DMS53 (cell line): ENCODE measurements around the gene EOMES.
"Not testable (repeated sequence)": the region's sequence is repeated elsewhere in the genome, so short reads cannot be mapped to it uniquely, and the experiment has no call there.

ENCODE experiments used
- DNase-seq: peaks from one replicate; lab custom pipeline; 2025; lab: John Stamatoyannopoulos, UW

Gene EOMES

DNA sequence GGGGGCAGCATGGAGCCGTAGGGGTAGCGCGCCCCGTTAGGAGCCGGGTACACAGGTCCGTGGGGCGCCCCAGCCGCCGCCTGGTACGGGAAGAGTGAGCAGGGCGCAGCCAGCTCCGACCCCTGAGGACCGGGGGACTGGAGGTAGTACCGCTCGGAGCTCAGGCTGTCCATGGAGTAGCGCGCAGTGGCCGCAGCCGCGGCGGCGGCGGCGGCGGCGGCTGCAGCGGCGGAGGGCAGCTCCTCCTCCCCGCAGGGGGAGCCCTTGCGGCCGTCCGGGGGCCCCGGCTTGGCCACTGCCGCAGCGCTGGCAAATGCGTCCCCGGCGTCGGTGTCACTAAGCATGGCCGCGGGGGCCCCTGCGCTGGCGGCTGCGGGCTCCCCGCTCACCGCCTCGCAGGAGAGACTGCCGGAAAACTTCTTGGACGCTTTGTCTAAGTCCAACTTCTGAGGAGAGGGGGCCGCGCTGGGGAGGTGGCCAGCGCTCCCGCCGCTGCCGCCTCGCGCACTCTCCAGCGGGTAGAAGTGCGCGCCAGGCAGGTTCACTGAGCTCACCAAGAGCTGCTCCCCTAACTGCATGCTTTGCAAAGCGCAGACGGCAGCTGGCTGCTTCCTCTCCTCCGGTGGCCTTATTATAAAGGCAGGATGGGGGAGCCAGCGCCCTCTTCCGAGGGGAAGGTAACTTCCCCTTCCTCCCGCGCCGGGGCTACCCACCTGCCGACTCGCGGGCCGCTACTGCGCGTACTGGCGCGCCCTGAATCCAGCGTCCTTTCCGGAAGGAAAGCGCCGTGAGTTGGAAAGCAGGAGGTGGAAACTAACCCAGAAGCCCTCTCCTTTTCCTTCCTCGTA lies at the start of gene EOMES:
Gene EOMES (minus strand): TSS at position 607 of the 848 bp plus-strand sequence. CDS start 29 bp downstream, at position 578.
- DNase-seq = peak; percentile 78

DNA sequence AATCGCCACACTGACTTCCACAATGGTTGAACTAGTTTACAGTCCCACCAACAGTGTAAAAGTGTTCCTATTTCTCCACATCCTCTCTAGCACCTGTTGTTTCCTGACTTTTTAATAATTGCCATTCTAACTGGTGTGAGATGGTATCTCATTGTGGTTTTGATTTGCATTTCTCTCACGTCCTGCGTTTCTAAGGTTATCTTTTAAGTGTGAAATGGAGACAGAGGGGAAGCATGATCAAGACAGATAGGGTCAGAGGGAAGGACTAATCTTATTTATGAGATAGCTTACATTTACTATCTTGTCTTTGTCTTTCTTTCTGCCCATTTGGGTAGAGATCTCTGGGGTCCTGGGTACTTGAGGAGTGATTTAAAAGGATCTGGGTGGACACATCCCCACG lies 48.3 kb upstream of the EOMES start:
- not testable (repeated sequence) for DNase-seq

DNA sequence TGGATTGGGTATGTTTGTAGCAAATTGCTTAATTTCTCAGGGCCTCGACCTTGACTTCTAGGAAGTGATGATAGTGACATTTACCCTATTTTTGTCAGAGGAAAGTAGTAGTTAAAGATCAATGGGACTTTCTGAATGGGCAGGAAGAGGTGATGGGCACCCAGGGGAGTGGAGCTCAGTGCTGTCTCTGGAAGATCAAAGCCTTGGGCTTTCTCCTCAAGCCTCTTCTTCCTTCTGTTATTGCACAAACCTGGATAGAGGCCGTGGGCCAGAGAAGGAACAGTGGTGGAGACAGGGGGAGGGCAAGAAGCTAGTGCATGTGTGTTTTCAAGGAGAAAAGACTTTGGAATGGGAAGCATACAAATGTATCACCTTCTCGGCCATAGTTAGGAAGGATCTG lies 44.9 kb upstream of the EOMES start:
- no peak for DNase-seq

DNA sequence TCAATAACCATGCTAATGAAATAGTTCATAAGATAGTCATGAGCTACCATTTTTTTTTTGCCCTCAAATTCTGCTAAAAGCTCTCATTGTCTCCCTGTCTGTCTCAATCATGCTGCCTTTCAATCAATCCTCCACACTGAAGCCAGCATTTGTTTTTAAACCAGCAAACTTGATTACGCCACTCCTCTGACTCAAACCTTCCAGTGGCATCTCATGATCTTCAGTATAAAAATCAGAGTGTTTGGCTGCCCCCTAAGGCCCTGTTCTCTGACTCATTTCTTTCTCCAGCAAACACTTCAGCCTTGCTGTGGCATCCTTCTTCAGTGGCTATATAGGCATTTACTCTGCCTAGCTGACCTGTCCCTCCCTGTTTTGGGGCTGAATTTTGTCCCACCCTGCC lies 36.0 kb upstream of the EOMES start:
- DNase-seq = no peak

DNA sequence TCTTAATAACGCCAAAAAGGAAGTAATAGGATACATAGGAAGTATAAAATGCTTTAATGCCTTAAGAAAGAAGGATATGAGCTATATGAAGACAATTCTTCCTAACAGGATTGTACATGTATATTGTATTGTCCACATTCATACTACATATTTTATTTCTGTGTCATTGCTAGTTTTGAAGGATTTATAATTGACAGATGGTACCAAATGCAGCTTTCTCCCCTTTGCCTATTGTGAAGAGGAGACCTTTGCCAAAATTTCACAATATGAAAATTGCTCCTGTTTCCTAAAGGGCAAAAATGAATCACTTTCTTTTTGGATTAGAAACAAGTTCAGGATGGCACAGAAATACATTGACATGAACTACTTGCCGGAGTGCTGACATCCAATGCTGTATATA lies 34.8 kb upstream of the EOMES start:
- no peak for DNase-seq

GRCh38 chr3:27752926-27753325 lies 30.8 kb upstream of the EOMES start:
- no peak for DNase-seq

- no peak for DNase-seq
These were observed 27.5 kb upstream of the EOMES start for GRCh38 chr3:27749643-27750042.

DNA sequence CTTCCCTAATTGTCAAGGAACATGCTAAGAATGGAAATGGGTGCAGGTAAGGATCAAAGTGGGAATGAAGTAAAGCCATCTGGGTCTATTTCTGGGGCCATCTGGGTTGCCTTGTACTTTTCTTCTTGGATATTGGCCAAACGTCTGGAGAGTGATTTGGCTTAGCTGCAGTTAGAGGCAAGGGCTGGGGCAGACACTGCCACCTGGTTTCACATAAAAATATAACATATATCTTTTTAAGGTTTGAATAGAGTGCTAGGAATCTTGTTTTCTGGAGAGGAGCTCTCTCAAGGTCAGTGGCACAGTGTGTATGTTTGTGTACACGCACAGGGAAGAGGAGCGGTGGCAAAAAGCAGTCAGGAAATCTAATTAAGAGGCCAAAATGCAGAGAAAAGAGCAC lies 24.7 kb upstream of the EOMES start:
- no peak for DNase-seq

- DNase-seq = no peak
These were observed 18.7 kb upstream of the EOMES start for GRCh38 chr3:27740854-27741253.

GRCh38 chr3:27737091-27737490 lies 15.0 kb upstream of the EOMES start:
- DNase-seq = no peak

- no peak for DNase-seq
These were observed 8.9 kb upstream of the EOMES start for GRCh38 chr3:27730774-27731659.

DNA sequence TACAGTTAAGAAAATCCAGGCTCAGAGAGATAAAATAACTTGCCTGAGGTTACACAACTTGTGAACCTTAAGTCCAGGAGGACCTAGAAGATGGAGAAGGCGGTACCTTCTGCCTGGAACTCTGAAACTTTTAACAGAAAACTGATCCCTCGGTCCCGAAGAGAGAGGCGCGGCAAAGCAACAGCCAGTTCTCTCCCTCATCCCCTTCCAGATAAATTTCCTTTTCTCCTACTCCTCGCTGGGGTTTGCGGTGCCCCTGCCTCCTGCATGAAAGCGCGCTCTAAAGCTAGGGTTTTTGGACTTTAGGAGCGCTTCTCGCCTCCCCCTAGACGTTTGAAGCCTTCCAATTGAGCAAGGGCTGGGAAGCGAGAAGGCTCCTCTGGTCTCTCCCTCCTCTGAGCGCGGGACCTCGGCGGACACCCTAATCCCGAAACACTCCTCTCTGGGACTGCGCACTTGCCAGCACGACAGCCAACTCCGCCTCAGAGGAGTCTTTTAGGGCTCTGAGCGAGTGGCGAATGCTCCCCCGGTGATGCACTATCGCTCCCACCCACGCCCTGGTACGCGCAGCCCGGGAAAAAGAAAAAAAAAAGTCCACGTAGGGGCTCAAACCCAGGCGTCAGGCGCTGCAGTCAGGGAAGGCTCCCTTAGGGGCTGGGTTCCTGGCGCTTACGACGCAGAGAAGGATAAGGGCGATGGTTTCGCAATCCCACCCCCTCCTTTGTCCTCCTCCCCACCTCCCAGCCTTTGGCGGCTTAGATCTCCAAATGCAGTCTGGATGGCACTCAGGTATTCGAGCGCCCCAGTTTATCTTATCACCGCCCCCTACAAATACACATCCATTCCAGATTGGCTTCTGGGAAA lies 7.9 kb upstream of the EOMES start:
- DNase-seq = peak; percentile 5

DNA sequence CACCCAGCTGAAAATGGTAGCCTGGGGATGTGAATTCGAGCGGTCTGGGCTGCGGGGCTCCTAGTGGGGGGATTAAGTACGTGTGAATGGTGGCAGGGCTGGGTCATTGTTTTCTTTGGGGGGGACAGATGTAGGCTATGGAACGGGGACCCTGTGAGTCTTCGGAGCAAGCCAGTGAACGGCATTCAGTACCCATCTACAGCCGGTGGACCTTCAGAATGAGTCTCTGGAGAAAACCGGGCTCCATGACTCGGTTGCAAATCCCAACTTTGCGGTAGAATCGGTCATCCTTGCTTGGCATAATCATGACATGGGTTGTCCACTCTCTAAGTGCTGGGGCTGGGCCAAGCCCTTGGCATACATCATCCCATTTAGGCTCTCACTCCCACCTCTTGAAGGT lies 7.2 kb upstream of the EOMES start:
- DNase-seq = no peak

DNA sequence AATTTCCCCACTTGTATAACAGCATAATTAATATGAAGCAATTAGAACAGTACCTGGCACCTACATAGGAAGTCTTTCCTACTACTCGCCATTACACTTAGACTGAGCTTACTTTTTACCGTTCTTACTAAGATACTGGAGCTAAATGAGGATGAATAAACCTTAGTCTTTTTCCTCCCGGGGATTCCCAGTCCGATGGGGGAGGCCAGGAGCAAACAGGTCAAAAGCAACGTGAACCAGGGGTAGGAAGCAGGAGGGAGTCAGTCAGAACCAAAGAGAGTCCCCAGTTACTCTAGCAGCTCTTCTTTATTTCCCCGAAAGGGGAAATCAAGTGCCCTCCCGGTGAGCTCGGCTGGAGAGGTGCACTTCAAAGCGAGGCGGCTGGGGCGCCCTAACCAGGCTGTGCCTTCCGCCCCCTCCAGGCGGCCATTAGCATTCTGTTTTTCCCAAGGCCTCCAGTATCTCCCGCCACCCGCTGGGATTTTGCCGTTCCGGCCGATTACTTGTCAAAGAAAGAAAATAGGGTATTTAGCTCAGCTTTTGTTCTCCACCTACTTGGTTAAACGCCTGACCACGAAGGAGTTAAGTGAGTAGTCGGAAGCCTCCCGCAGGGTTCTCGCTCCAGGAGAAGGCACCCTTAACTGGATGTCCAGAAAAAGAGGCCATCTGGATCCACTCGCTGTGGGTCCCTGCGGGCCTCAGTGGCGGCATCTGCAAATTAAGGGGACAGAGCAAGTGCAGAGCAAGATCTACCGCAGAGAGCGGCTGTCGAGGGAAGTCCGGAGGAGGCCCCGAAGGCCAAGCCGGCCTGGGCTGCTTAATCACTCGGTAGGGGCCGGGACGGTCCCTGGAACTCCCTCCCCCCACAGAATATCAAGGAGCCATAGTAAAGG lies 6.3 kb upstream of the EOMES start:
- DNase-seq = peak; percentile 27

DNA sequence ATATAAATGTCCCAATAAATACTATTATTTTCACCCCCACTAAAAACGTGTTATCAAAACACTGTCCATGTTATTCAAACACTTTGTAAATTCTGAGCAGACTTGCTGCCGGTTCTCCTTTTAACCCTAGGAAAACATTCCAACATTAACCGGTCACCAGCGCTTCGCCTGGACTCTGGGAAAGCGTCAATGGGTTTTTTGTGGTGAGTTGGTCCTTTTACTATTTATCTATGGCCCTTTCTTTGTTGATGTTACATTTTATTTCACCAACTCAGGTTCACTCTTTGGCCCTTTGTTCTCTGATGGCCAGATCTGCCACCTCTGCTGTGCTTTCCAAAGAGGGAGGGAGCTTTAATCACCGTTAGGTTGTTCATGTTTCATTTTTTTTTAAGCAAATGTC lies 4.1 kb upstream of the EOMES start:
- DNase-seq = no peak

- no peak for DNase-seq
These were observed 2.5 kb upstream of the EOMES start for GRCh38 chr3:27724459-27725197.

DNA sequence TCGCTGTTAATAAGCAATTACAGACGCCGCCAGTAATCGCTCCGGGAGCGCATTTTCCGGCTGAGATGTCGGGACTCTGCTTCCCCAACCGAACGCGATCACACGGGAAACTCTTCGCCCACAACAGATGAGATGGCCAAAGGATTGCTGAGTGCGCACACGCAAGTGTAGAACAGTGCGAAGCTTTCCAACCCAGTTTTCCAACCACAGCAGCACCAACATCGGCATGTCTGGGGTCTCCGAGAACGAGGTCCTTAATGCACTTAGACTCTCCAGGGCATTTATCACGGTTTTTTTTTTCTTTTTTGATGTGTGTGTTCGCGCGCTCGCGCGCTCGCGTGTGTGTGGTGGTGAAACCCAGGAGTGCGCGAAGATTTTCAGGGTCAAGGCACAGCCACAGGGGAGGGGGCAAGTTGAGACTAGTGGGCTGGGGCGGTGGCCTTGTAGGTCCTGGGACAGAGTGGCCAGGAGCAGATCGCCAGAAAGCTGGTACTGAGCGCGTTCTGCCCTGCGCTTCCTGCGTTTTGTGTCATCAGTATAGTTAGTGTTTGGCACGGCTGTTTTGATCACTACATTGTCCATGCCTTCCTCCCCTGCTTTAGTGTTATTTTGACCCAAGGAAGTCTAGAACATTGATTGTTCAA lies 1.8 kb upstream of the EOMES start:
- DNase-seq = no peak

DNA sequence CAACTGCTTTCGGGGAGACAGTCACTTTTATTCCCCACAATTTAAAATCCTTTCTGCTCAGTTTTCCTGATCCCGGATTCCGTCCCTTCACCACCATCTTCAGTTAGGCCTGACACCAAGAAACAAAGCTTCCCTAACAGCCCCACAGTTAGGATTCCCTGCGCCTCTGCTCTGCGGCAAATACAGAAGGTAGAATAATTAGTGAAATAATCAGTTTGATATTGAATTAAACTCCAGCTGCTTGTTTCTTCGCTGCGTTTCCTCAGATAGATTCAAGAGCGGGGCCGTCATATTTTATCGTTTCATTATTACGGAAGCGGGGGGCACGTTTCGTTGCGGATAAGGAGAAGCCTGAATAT lies 1.3 kb upstream of the EOMES start:
- no peak for DNase-seq

GRCh38 chr3:27723001-27723445 lies 900 bp upstream of the EOMES start:
- no peak for DNase-seq
